K562 (cell line): Measurements from ENCODE around the gene ZNF48. TPM values are rescaled to one million over a fixed set of nuclear protein-coding genes. Genes with fewer than 3 reads are reported as not detected.

Source experiments
- ARID1B ChIP-seq: fragments of 450-650 bp; IDR thresholded peaks from 2 replicates; pipeline ENCODE4 v1.6.1; 2016; ENCODE audit warnings: antibody characterized with exemption, mild to moderate bottlenecking, inconsistent platforms
- ARNT ChIP-seq, 2 experiments: fragments of 450-650 bp; IDR thresholded peaks; 2 replicates each; pipeline ENCODE4 v1.6.1; 2016; ENCODE audit warnings: mild to moderate bottlenecking in 1 of 2
- BCLAF1 ChIP-seq, 2 experiments: fragments of 450-650 bp in 1 of 2; IDR thresholded peaks; 2 replicates each; pipeline ENCODE4 v1.6.1; 2011 to 2017; ENCODE audit warnings: low read depth in 2 of 2, antibody characterized with exemption in 1 of 2, borderline replicate concordance in 1 of 2, low read length in 1 of 2, mild to moderate bottlenecking in 1 of 2, mixed read lengths in 1 of 2; ENCODE audit not compliant: control insufficient read depth in 1 of 2
- CBFA2T3 ChIP-seq: fragments of 450-650 bp; IDR thresholded peaks from 2 replicates; pipeline ENCODE4 v1.6.1; 2017
- DPF2 ChIP-seq: fragments of 450-650 bp; IDR thresholded peaks from 2 replicates; pipeline ENCODE4 v1.6.1; 2016
- EP300 ChIP-seq: IDR thresholded peaks from 2 replicates; pipeline ENCODE4 v1.6.1; 2012; ENCODE audit warnings: low read length, improper control_type of control experiment
- HDAC1 ChIP-seq, 2 experiments: fragments of 450-650 bp; IDR thresholded peaks; 2 replicates each; pipeline ENCODE4 v1.6.1; 2016 to 2017; ENCODE audit warnings: inconsistent platforms in 1 of 2, mild to moderate bottlenecking in 1 of 2, moderate library complexity in 1 of 2
- HMBOX1 ChIP-seq: sonication (generic); IDR thresholded peaks from 2 replicates; pipeline ENCODE4 v1.6.1; 2016
- HMG20A ChIP-seq: fragments of 450-650 bp; formaldehyde crosslinking; conservative IDR thresholded peaks from 2 replicates; pipeline ENCODE4 v1.4.0; 2020; ENCODE audit warnings: mild to moderate bottlenecking, mixed read lengths
- HMG20B ChIP-seq: fragments of 250-450 bp; sonication (Bioruptor Pico); IDR thresholded peaks from 2 replicates; pipeline ENCODE4 v1.5.0; 2021; ENCODE audit warnings: mild to moderate bottlenecking
- HMGN3 ChIP-seq: IDR thresholded peaks from 2 replicates; pipeline ENCODE4 v1.6.1; 2011; ENCODE audit warnings: borderline replicate concordance, low read depth, mild to moderate bottlenecking, mixed read lengths, low read length; ENCODE audit not compliant: insufficient read length; ENCODE audit errors: extremely low read depth
- KAT7 ChIP-seq: sonication (generic); formaldehyde crosslinking; IDR thresholded peaks from 2 replicates; pipeline ENCODE4 v1.8.0; 2022; ENCODE audit warnings: missing genetic modification reagents, mild to moderate bottlenecking, borderline replicate concordance
- MTF1 ChIP-seq: fragments of 250-450 bp; sonication (Bioruptor Pico); IDR thresholded peaks from 2 replicates; pipeline ENCODE4 v1.9.0; 2021; ENCODE audit warnings: moderate library complexity, mild to moderate bottlenecking, inconsistent platforms, borderline replicate concordance
- NEUROD1 ChIP-seq: fragments of 150-350 bp; IDR thresholded peaks from 2 replicates; pipeline ENCODE4 v1.6.1; 2014; ENCODE audit warnings: borderline replicate concordance, low read length, low read depth; ENCODE audit not compliant: partially characterized antibody
- PBX2 ChIP-seq, 2 experiments: IDR thresholded peaks in 1 of 2; conservative IDR thresholded peaks in 1 of 2; 2 replicates each; pipeline ENCODE4 v1.6.1; 2016; ENCODE audit warnings: low read depth in 2 of 2, mild to moderate bottlenecking in 1 of 2, missing compliant biosample characterization in 1 of 2, missing genetic modification characterization in 1 of 2, moderate library complexity in 1 of 2
- POLR2B ChIP-seq: fragments of 450-650 bp; IDR thresholded peaks from 2 replicates; pipeline ENCODE4 v1.6.1; 2018; ENCODE audit warnings: low read depth; ENCODE audit not compliant: partially characterized antibody
- RAD21 ChIP-seq, 2 experiments: fragments of 250-450 bp in 1 of 2; fragments of 450-650 bp in 1 of 2; sonication (Bioruptor Pico) in 1 of 2; formaldehyde crosslinking in 1 of 2; IDR thresholded peaks in 1 of 2; conservative IDR thresholded peaks in 1 of 2; 2 replicates each; pipeline versions ENCODE4 v1.4.0 to v1.8.0; 2020 to 2022; ENCODE audit warnings: mild to moderate bottlenecking in 2 of 2, moderate library complexity in 1 of 2
- TAL1 ChIP-seq: fragments of 450-650 bp; IDR thresholded peaks from 2 replicates; pipeline ENCODE4 v1.6.1; 2016; ENCODE audit warnings: mild to moderate bottlenecking
- ZBTB26 ChIP-seq: fragments of 450-650 bp; formaldehyde crosslinking; IDR thresholded peaks from 2 replicates; pipeline ENCODE4 v1.4.0; 2022; ENCODE audit warnings: missing genetic modification characterization
- ZNF551 ChIP-seq: fragments of 250-450 bp; sonication (Bioruptor Pico); IDR thresholded peaks from 2 replicates; pipeline ENCODE4 v1.5.0; 2021; ENCODE audit warnings: mild to moderate bottlenecking, moderate library complexity
- ZNF717 ChIP-seq: fragments of 250-450 bp; sonication (Bioruptor Pico); IDR thresholded peaks from 2 replicates; pipeline ENCODE4 v1.5.0; 2021
- polyA plus RNA-seq, 8 experiments: library from polyadenylated mRNA; depleted of rRNA in 4 of 8; stranded (reverse) in 5 of 8; unstranded in 3 of 8; fragments of >200 nt; fragmentation: Nextera tagmentation in 2 of 8; fragmentation: Illumina TruSeq in 1 of 8; extraction: Ambion mirVana in 2 of 8; extraction: Trizol in 1 of 8; gene quantifications; 2 replicates each; pipeline versions ENCODE4 v1.2.1 to v1.2.3, GENCODE V29; 2011 to 2014; ENCODE audit warnings: inconsistent platforms in 1 of 8, missing spikeins in 1 of 8
- total RNA-seq, 7 experiments: library from RNA; depleted of rRNA in 6 of 7; stranded (reverse); fragments of >200 nt in 6 of 7; fragmentation: Illumina TruSeq in 2 of 7; extraction: Trizol in 2 of 7; gene quantifications; 2 replicates each; pipeline versions ENCODE4 v1.2.1 to v1.2.3, GENCODE V29; 2011 to 2021; ENCODE audit warnings: low replicate concordance in 1 of 7

ZNF48 gene
- total and polyA plus RNA-seq, 9 of the 15 experiments (the other 6 are each of a cell fraction or from before 2014, with no cell fraction given) = 0.38 to 11.6 (median 4.7) TPM

- no peak for TF ChIP-seq BCLAF1 (IDR thresholded peaks at IDR 0.05; ENCODE audit: borderline replicate concordance in 1 of 2, control insufficient read depth in 1 of 2, low read depth in 2 of 2, low read length in 1 of 2)
- TF ChIP-seq ARNT (IDR thresholded peaks at IDR 0.05) = peak in 1 of 2 experiments; percentile 46; a peak in 1 of 4 replicates
- TF ChIP-seq CBFA2T3 = peak; percentile 41
- TF ChIP-seq MTF1 (CRISPR knock-in tag) = no peak
- no peak for TF ChIP-seq ZNF551 (CRISPR knock-in tag)
- TF ChIP-seq POLR2B = peak; percentile 17
- no peak for TF ChIP-seq PBX2 (CRISPR knock-in tag; IDR thresholded peaks at IDR 0.05; ENCODE audit: low read depth)
- no peak for TF ChIP-seq PBX2 (tag; conservative IDR thresholded peaks at IDR 0.05; ENCODE audit: low read depth)
- no peak for TF ChIP-seq RAD21 (CRISPR knock-in tag; conservative IDR thresholded peaks at IDR 0.05 in 1 of 2, IDR thresholded peaks at IDR 0.05 in 1 of 2)
- no peak for TF ChIP-seq KAT7 (CRISPR knock-in tag)
- TF ChIP-seq HMGN3 = no peak
- TF ChIP-seq NEUROD1 = no peak
- 0 out of 2 replicates have a peak, but pooled peaks have one; percentile 24 for TF ChIP-seq ZBTB26
- no peak for TF ChIP-seq ZNF717 (CRISPR knock-in tag)
- peak; percentile 66; the same call in 1 of the 2 replicates for TF ChIP-seq DPF2
- TF ChIP-seq HMBOX1 = no peak
- no peak for TF ChIP-seq EP300
- 0 out of 2 replicates have a peak, but pooled peaks have one; percentile 52 for TF ChIP-seq HMG20B
- TF ChIP-seq HMG20A (CRISPR knock-in tag) = no peak
- peak; percentile 48 for TF ChIP-seq ARID1B
- TF ChIP-seq TAL1 = peak; percentile 25; the same call in 1 of the 2 replicates
- TF ChIP-seq HDAC1 (IDR thresholded peaks at IDR 0.05) = no peak
Observed at GRCh38 chr16:30394592-30395154, 547 bp upstream of the ZNF48 start (continued).
